WTC11 (cell line): ENCODE results near the gene USF3. TPM values are rescaled to one million over a fixed set of nuclear protein-coding genes. Genes with fewer than 3 reads are reported as not detected.

Source experiments
- ATAC-seq: fragments of 200-7000 bp; cut with Tn5 transposase; 2 replicates; pipeline ENCODE4 v1.10.0; 2021; ENCODE audit warnings: mild to moderate bottlenecking, moderate library complexity
- CTCF ChIA-PET: fragments of 300-600 bp; sonication (Branson Sonifier 250); formaldehyde crosslinking; loops from one replicate; lab custom pipeline; 2021; ENCODE audit warnings: antibody characterized with exemption; lab: Charles Lee
- POLR2A ChIA-PET: fragments of 350-600 bp; sonication (Branson Sonifier 250); formaldehyde crosslinking; loops from one replicate; lab custom pipeline; 2021; ENCODE audit warnings: antibody characterized with exemption; lab: Charles Lee
- DNase-seq: peaks from one replicate; pipeline ENCODE4 v3.0.0; 2021; ENCODE audit warnings: low spot score
- H3K27ac Mint-ChIP-seq: 2 replicates; pipeline ENCODE4 v1.8.0; 2021; ENCODE audit warnings: mixed read lengths
- H3K27me3 Mint-ChIP-seq: 2 replicates; pipeline ENCODE4 v1.8.0; 2021; ENCODE audit warnings: low read depth, mild to moderate bottlenecking, moderate library complexity, mixed read lengths
- H3K36me3 Mint-ChIP-seq: 2 replicates; pipeline ENCODE4 v1.8.0; 2021; ENCODE audit warnings: mixed read lengths
- H3K4me1 Mint-ChIP-seq: 2 replicates; pipeline ENCODE4 v1.8.0; 2022; ENCODE audit warnings: mixed read lengths
- H3K4me3 Mint-ChIP-seq: 2 replicates; pipeline ENCODE4 v1.8.0; 2021; ENCODE audit warnings: mild to moderate bottlenecking, moderate library complexity, mixed read lengths
- H3K9me3 Mint-ChIP-seq: 2 replicates; pipeline ENCODE4 v1.8.0; 2021; ENCODE audit warnings: mixed read lengths
- ATF6 ChIP-seq: sonication (generic); formaldehyde crosslinking; IDR thresholded peaks from 2 replicates; pipeline ENCODE4 v1.8.1; 2023; ENCODE audit warnings: mild to moderate bottlenecking, missing genetic modification reagents
- CREB1 ChIP-seq: sonication (generic); formaldehyde crosslinking; IDR thresholded peaks from 2 replicates; pipeline ENCODE4 v1.8.0; 2023; ENCODE audit warnings: mild to moderate bottlenecking, missing genetic modification reagents
- ELF4 ChIP-seq: sonication (generic); formaldehyde crosslinking; IDR thresholded peaks from 2 replicates; pipeline ENCODE4 v1.8.1; 2022; ENCODE audit warnings: low read depth, mild to moderate bottlenecking, moderate library complexity, missing genetic modification reagents
- JUN ChIP-seq: sonication (generic); formaldehyde crosslinking; IDR thresholded peaks from 2 replicates; pipeline ENCODE4 v1.8.0; 2023; ENCODE audit warnings: mild to moderate bottlenecking, missing genetic modification reagents
- KAT7 ChIP-seq: sonication (generic); formaldehyde crosslinking; IDR thresholded peaks from 2 replicates; pipeline ENCODE4 v1.8.1; 2023; ENCODE audit warnings: missing genetic modification reagents, mild to moderate bottlenecking, borderline replicate concordance
- NFE2L1 ChIP-seq: sonication (generic); formaldehyde crosslinking; IDR thresholded peaks from 2 replicates; pipeline ENCODE4 v1.8.1; 2023; ENCODE audit warnings: missing genetic modification reagents
- SMAD3 ChIP-seq: sonication (generic); formaldehyde crosslinking; IDR thresholded peaks from 2 replicates; pipeline ENCODE4 v1.8.0; 2022; ENCODE audit warnings: missing genetic modification reagents, mild to moderate bottlenecking, borderline replicate concordance
- ZNF416 ChIP-seq: fragments of 250-450 bp; sonication (Bioruptor Pico); IDR thresholded peaks from 2 replicates; pipeline ENCODE4 v1.9.0; 2021; ENCODE audit warnings: mild to moderate bottlenecking, inconsistent platforms
- ZNF425 ChIP-seq: fragments of 250-450 bp; sonication (Bioruptor Pico); conservative IDR thresholded peaks from 2 replicates; pipeline ENCODE4 v1.9.0; 2021; ENCODE audit warnings: mild to moderate bottlenecking
- ZNF512 ChIP-seq: sonication (generic); formaldehyde crosslinking; IDR thresholded peaks from 2 replicates; pipeline ENCODE4 v1.8.1; 2022; ENCODE audit warnings: missing genetic modification reagents, borderline replicate concordance
- total RNA-seq: library from RNA; stranded (reverse); gene quantifications from 3 replicates; pipeline ENCODE4 v1.2.3, GENCODE V29; 2021
- TF ChIP-seq, protein P1 (sequence below): fragments of 250-450 bp; sonication (Bioruptor Pico); IDR thresholded peaks from 2 replicates; pipeline ENCODE4 v2.1.2; 2022; ENCODE audit warnings: mild to moderate bottlenecking, moderate library complexity
- TF ChIP-seq, protein P2 (sequence below): fragments of 250-450 bp; sonication (Bioruptor Pico); IDR thresholded peaks from 2 replicates; pipeline ENCODE4 v1.8.0; 2021; ENCODE audit warnings: mild to moderate bottlenecking
- TF ChIP-seq, protein P3 (sequence below): sonication (generic); formaldehyde crosslinking; IDR thresholded peaks from 2 replicates; pipeline ENCODE4 v1.8.0; 2023; ENCODE audit warnings: mild to moderate bottlenecking, missing genetic modification reagents
- TF ChIP-seq, protein P4 (sequence below): sonication (generic); formaldehyde crosslinking; IDR thresholded peaks from 2 replicates; pipeline ENCODE4 v1.8.1; 2023; ENCODE audit warnings: mild to moderate bottlenecking, missing genetic modification reagents, moderate library complexity

The USF3 gene
- total RNA-seq, 1 experiment from 2014 or later = 16.4 TPM

- peaks cover 20% of the 10 kb centered on the region for H3K36me3 Mint-ChIP-seq
- H3K4me3 Mint-ChIP-seq = no peak overlapping the region
- peaks cover 17% of the 10 kb centered on the region for H3K9me3 Mint-ChIP-seq
- ATAC-seq (no peak), DNase-seq (no peak)
- ChIA-PET POLR2A (no interaction called here), CTCF (no interaction called here)
- H3K4me1 Mint-ChIP-seq = peaks cover 18% of the 10 kb centered on the region
- TF ChIP-seq, protein P1, sequence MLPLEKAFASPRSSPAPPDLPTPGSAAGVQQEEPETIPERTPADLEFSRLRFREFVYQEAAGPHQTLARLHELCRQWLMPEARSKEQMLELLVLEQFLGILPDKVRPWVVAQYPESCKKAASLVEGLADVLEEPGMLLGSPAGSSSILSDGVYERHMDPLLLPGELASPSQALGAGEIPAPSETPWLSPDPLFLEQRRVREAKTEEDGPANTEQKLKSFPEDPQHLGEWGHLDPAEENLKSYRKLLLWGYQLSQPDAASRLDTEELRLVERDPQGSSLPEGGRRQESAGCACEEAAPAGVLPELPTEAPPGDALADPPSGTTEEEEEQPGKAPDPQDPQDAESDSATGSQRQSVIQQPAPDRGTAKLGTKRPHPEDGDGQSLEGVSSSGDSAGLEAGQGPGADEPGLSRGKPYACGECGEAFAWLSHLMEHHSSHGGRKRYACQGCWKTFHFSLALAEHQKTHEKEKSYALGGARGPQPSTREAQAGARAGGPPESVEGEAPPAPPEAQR (CRISPR knock-in tag) = no peak
- TF ChIP-seq ZNF512 (CRISPR knock-in tag) = no peak
- no peak for TF ChIP-seq SMAD3
- no peak for TF ChIP-seq NFE2L1 (CRISPR knock-in tag)
- no peak for TF ChIP-seq KAT7 (CRISPR knock-in tag)
- TF ChIP-seq, protein P2, sequence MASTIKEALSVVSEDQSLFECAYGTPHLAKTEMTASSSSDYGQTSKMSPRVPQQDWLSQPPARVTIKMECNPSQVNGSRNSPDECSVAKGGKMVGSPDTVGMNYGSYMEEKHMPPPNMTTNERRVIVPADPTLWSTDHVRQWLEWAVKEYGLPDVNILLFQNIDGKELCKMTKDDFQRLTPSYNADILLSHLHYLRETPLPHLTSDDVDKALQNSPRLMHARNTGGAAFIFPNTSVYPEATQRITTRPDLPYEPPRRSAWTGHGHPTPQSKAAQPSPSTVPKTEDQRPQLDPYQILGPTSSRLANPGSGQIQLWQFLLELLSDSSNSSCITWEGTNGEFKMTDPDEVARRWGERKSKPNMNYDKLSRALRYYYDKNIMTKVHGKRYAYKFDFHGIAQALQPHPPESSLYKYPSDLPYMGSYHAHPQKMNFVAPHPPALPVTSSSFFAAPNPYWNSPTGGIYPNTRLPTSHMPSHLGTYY = no peak
- TF ChIP-seq ELF4 (CRISPR knock-in tag) = no peak
- TF ChIP-seq, protein P3, sequence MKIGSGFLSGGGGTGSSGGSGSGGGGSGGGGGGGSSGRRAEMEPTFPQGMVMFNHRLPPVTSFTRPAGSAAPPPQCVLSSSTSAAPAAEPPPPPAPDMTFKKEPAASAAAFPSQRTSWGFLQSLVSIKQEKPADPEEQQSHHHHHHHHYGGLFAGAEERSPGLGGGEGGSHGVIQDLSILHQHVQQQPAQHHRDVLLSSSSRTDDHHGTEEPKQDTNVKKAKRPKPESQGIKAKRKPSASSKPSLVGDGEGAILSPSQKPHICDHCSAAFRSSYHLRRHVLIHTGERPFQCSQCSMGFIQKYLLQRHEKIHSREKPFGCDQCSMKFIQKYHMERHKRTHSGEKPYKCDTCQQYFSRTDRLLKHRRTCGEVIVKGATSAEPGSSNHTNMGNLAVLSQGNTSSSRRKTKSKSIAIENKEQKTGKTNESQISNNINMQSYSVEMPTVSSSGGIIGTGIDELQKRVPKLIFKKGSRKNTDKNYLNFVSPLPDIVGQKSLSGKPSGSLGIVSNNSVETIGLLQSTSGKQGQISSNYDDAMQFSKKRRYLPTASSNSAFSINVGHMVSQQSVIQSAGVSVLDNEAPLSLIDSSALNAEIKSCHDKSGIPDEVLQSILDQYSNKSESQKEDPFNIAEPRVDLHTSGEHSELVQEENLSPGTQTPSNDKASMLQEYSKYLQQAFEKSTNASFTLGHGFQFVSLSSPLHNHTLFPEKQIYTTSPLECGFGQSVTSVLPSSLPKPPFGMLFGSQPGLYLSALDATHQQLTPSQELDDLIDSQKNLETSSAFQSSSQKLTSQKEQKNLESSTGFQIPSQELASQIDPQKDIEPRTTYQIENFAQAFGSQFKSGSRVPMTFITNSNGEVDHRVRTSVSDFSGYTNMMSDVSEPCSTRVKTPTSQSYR = no peak
- TF ChIP-seq ZNF416 (CRISPR knock-in tag) = no peak
- TF ChIP-seq ZNF425 (CRISPR knock-in tag) = no peak
- TF ChIP-seq CREB1 (CRISPR knock-in tag) = no peak
- TF ChIP-seq JUN (CRISPR knock-in tag) = no peak
- TF ChIP-seq, protein P4, sequence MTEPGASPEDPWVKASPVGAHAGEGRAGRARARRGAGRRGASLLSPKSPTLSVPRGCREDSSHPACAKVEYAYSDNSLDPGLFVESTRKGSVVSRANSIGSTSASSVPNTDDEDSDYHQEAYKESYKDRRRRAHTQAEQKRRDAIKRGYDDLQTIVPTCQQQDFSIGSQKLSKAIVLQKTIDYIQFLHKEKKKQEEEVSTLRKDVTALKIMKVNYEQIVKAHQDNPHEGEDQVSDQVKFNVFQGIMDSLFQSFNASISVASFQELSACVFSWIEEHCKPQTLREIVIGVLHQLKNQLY (CRISPR knock-in tag) = no peak
- TF ChIP-seq ATF6 (CRISPR knock-in tag) = no peak
- no peaks in the 10 kb centered on the region for H3K27me3 Mint-ChIP-seq
- no peak overlapping the region for H3K27ac Mint-ChIP-seq
These were observed 12.1 kb downstream of the USF3 start for GRCh38 chr3:113684271-113684819.
